DND-41 (cell line): ENCODE results near the gene RUNX3.

Experiments used
- ATAC-seq: fragments of 200-7000 bp; cut with Tn5 transposase; 3 replicates; pipeline ENCODE4 v1.9.1; 2021; ENCODE audit warnings: low read depth; ENCODE audit not compliant: insufficient read depth
- DNase-seq: peaks from one replicate; pipeline ENCODE4 v3.0.0-alpha.2; 2020
- H2AFZ ChIP-seq: 2 replicates; pipeline ENCODE4 v1.6.0; 2012; ENCODE audit warnings: low read depth, low read length
- H3K27ac ChIP-seq: 2 replicates; pipeline ENCODE4 v1.5.1; 2012; ENCODE audit warnings: low read length, inconsistent platforms
- H3K27me3 ChIP-seq: fragments of 200-600 bp; sonication (generic); 2 replicates; pipeline ENCODE4 v1.6.0; 2012; ENCODE audit warnings: low read length, mild to moderate bottlenecking, inconsistent platforms; ENCODE audit not compliant: insufficient read depth, poor library complexity
- H3K36me3 ChIP-seq: 2 replicates; pipeline ENCODE4 v1.5.1; 2012; ENCODE audit warnings: low read length, inconsistent platforms; ENCODE audit not compliant: insufficient read depth
- H3K4me1 ChIP-seq: 2 replicates; pipeline ENCODE4 v1.5.1; 2012; ENCODE audit warnings: mild to moderate bottlenecking, low read length; ENCODE audit not compliant: insufficient read depth
- H3K4me2 ChIP-seq: 2 replicates; pipeline ENCODE4 v1.6.0; 2012; ENCODE audit warnings: mild to moderate bottlenecking, moderate library complexity, low read length, inconsistent platforms; ENCODE audit not compliant: insufficient read depth
- H3K4me3 ChIP-seq, 2 experiments: fragments of 200-600 bp in 1 of 2; shearing (Covaris generic) in 1 of 2; 2 replicates each; pipeline ENCODE4 v1.5.1; 2012 to 2016; ENCODE audit warnings: inconsistent platforms in 2 of 2, low read length in 2 of 2, mild to moderate bottlenecking in 2 of 2, low read depth in 1 of 2, moderate library complexity in 1 of 2
- H3K79me2 ChIP-seq: 2 replicates; pipeline ENCODE4 v1.6.0; 2012; ENCODE audit warnings: low read length, inconsistent platforms; ENCODE audit not compliant: insufficient read depth
- H3K9ac ChIP-seq: 2 replicates; pipeline ENCODE4 v1.6.0; 2012; ENCODE audit warnings: low read depth, mild to moderate bottlenecking, inconsistent platforms, low read length, moderate library complexity
- H3K9me3 ChIP-seq: 2 replicates; pipeline ENCODE4 v1.5.1; 2012; ENCODE audit warnings: low read length, moderate library complexity, mild to moderate bottlenecking, inconsistent platforms; ENCODE audit not compliant: insufficient read depth, severe bottlenecking
- H4K20me1 ChIP-seq: 2 replicates; pipeline ENCODE4 v1.6.0; 2012; ENCODE audit warnings: low read length; ENCODE audit not compliant: insufficient read depth
- EZH2 ChIP-seq: IDR thresholded peaks from 3 replicates; pipeline ENCODE4 v1.6.1; 2012; ENCODE audit warnings: borderline replicate concordance, low read depth, mild to moderate bottlenecking, moderate library complexity, low read length, inconsistent platforms; ENCODE audit not compliant: severe bottlenecking
- TF ChIP-seq, protein P1 (sequence below): IDR thresholded peaks from 2 replicates; pipeline ENCODE4 v1.5.1; 2012; ENCODE audit warnings: borderline replicate concordance, low read length, moderate library complexity, mild to moderate bottlenecking; ENCODE audit not compliant: poor library complexity, severe bottlenecking; ENCODE audit errors: extremely low read depth

Gene RUNX3

DNA sequence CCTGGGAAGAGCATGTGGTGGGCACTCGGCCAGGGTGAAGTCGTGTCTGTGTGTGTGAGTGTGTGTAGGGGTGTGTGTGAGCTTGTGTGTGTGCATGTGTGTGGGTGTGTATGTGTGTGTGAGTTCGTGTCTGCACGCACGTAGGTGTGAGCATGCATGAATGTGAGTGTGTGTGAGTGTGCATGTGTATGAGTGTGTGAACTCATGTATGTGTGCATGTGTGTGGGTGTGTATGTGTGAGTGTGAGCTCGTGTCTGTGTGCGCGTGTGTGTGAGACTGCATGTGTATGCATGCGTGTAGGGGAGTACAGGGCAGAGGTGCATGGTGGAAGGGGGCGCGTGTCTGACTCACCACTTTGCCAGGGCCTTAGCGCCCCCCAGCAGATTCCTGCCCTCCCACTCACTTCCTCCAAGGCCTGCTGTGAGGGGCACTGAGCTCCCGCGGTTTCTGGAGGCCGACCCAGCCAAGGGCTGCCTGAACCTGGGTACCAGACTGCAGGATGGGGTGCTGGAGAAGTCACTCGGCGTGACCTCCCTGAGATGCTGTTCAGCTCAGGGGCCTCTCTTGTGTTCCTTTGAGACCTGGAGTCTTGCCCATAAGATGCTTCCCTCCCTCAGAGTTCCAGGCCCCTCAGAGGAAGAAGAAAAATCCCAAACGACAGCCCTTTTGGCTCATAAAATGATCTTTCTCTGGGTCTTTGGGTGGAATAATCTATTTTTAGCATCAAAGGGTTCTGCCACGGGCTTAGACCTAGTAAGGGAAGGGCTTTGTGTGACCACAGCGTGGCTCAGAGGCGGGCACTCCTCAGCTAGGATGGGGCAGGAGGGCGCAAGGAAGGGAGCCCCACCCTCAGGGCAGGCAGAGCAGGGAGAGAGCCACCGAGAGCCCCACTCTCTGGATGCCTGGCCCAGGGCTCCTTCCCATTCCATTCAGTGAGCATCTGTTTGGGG lies 41.1 kb upstream of the RUNX3 start:
- TF ChIP-seq, protein P1, sequence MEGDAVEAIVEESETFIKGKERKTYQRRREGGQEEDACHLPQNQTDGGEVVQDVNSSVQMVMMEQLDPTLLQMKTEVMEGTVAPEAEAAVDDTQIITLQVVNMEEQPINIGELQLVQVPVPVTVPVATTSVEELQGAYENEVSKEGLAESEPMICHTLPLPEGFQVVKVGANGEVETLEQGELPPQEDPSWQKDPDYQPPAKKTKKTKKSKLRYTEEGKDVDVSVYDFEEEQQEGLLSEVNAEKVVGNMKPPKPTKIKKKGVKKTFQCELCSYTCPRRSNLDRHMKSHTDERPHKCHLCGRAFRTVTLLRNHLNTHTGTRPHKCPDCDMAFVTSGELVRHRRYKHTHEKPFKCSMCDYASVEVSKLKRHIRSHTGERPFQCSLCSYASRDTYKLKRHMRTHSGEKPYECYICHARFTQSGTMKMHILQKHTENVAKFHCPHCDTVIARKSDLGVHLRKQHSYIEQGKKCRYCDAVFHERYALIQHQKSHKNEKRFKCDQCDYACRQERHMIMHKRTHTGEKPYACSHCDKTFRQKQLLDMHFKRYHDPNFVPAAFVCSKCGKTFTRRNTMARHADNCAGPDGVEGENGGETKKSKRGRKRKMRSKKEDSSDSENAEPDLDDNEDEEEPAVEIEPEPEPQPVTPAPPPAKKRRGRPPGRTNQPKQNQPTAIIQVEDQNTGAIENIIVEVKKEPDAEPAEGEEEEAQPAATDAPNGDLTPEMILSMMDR, result no peak
- TF ChIP-seq EZH2, result no peak
- no peaks in the 10 kb centered on the region for H3K36me3 ChIP-seq
- no peaks in the 10 kb centered on the region for H3K27me3 ChIP-seq
- H3K79me2 ChIP-seq, result no peaks in the 10 kb centered on the region
- 0 out of 2 replicates have a peak, but pooled peaks cover 1% of the 10 kb centered on the region for H3K4me1 ChIP-seq
- ATAC-seq (peak; percentile 61), DNase-seq (no peak)
- H3K9ac ChIP-seq, result no peak overlapping the region
- H3K27ac ChIP-seq, result no peak overlapping the region
- no peak overlapping the region for H2AFZ ChIP-seq
- no peak overlapping the region for H3K4me3 ChIP-seq
- H4K20me1 ChIP-seq, result no peaks in the 10 kb centered on the region
- no peak overlapping the region for H3K4me2 ChIP-seq
- peaks cover 16% of the 10 kb centered on the region for H3K9me3 ChIP-seq

DNA sequence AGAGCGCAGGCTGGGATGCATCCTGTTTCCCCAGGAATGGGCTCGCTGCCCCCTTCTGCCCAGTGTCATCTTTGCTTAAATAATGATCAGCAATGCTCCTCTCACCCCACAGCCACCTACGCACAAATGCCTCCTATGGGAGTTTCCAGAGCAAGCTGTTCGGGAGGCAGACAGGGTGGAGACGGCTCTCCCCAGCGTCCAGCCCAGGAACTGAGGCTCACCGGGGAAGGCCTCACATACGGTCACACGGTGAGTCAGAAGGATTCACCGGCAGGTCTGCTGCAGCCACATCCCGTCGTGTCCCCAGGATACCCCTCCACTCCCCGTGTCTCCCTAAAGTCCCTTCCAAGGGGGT lies 40.3 kb upstream of the RUNX3 start:
- Histone ChIP-seq H2AFZ (no peak overlapping the region), H3K36me3 (no peaks in the 10 kb centered on the region), H3K27me3 (no peaks in the 10 kb centered on the region), H3K9ac (no peak overlapping the region), H3K4me3 (no peak overlapping the region), H3K4me2 (no peak overlapping the region), H3K4me1 (peaks cover 9% of the 10 kb centered on the region), H3K79me2 (no peaks in the 10 kb centered on the region), H4K20me1 (no peaks in the 10 kb centered on the region), H3K27ac (no peak overlapping the region), H3K9me3 (peaks cover 10% of the 10 kb centered on the region)
- TF ChIP-seq, protein P1, result no peak
- no peak for TF ChIP-seq EZH2
- ATAC-seq (no peak), DNase-seq (no peak)

DNA sequence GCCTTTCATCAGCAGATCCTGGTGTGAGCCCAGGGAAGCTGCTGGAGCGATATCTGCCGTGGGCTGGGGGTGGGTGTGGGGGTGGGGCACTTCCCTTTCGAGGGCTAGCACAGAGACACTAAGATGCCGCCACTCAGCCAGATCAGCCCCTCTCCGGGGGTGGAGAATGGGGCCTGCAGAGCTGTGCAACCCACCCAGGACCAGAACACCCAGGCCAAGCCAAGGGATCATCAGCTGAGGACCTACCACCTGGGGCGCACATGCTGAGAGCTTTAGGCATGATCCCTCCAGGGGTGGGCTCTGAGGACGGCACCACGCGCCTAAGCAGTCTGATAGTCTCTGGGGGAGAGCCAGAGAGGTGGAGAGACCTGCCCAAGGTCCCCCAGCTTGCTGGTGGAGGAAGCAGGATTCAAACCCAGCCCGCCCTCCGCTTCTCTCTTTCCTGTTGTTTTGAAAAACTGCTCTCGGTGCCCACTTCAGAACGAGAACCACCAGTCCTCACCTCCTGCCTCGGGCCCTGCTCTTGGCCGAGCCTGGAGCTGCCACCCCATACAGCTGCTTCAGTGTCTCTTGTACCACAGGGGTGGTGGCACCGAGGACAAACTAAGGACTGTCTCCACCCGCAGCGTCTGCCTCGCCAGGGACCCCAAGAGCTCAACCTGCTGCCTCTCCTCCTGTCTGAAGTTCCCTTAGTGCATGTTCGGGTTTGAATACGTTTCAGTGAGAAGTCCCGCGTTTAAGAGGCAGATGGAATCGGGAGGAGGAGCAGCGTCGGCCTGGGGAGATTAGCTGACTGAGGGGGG lies 39.7 kb upstream of the RUNX3 start:
- Histone ChIP-seq H3K4me3 (no peak overlapping the region), H3K36me3 (no peaks in the 10 kb centered on the region), H4K20me1 (no peaks in the 10 kb centered on the region), H3K9me3 (peaks cover 4% of the 10 kb centered on the region), H3K4me1 (peaks cover 15% of the 10 kb centered on the region), H3K27ac (no peak overlapping the region), H2AFZ (no peak overlapping the region), H3K4me2 (no peak overlapping the region), H3K27me3 (no peaks in the 10 kb centered on the region), H3K79me2 (no peaks in the 10 kb centered on the region), H3K9ac (no peak overlapping the region)
- DNase-seq (no peak), ATAC-seq (no peak)
- TF ChIP-seq, protein P1, result no peak
- TF ChIP-seq EZH2, result no peak
